K562 treated with DMSO at 1 percent for 24 hours (cell line): ENCODE results near the gene GAL. TPM values are rescaled to one million over a fixed set of nuclear protein-coding genes. Genes with fewer than 3 reads are reported as not detected.

Experiments
- total RNA-seq: library from RNA; unstranded; fragments of 300-600 nt; gene quantifications from 2 replicates; pipeline ENCODE4 v1.2.3, GENCODE V29; 2022; ENCODE audit warnings: low read depth; ENCODE audit not compliant: insufficient read depth

Gene GAL, protein sequence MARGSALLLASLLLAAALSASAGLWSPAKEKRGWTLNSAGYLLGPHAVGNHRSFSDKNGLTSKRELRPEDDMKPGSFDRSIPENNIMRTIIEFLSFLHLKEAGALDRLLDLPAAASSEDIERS
- 11.7 and 13.8 TPM in 2 replicates for total RNA-seq

DNA sequence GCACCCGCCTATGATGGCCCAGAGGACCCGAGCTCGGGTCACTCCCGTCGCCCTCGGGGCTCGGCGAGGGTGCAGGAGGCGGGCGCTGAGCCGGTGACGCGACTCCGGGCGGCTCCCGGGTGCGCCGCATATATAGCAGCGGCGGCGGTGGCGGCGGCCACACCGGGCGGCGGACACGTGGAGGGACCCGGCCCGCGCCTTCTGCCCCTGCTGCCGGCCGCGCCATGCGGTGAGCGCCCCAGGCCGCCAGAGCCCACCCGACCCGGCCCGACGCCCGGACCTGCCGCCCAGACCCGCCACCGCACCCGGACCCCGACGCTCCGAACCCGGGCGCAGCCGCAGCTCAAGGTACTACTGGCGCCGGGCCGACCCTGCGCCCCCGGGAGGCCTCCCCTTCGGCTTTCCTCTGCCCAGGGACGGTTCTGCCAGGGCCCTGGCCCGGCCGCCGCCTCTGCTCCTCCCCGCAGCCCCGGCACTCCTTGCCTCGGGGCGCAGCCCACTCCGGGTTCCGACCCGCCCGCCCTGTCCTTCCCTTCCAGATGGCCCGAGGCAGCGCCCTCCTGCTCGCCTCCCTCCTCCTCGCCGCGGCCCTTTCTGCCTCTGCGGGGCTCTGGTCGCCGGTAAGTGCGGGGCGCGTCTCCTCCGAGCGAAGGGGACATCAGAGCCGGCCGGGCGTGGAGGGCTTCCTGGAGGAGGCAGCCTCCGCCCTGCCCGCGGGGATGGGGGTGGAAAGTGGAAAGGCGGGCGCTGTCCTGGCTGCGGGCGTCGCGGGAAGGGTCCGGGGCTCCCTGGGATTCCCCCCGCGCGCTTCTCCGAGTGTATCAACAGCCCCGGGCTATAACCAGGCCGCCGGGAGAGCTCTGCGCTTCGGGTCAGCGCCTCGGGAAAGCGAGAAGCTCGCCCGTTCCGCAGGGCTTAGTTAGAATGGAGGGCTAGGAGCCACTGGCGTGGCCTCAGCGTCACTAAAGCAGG is at the start of gene GAL:
Gene GAL, plus strand, starts transcription at position 160 of the 972 bp plus-strand sequence. Its CDS starts 380 bp downstream, at position 540.

Other genes with a start within 250 kb of the GAL start
- gene PPP6R3, start 223.8 kb upstream of the GAL start, total RNA-seq, result 50.9 and 58.7 TPM in 2 replicates
- gene TESMIN, start 67.0 kb downstream of the GAL start, total RNA-seq, result 18.6 and 21.9 TPM in 2 replicates
- 8.9 and 11.9 TPM in 2 replicates for gene CPT1A, start 157.4 kb downstream of the GAL start, total RNA-seq
- 142 and 162 TPM in 2 replicates for gene MRPL21, start 219.3 kb downstream of the GAL start, total RNA-seq
- 17.0 and 17.3 TPM in 2 replicates for gene IGHMBP2, start 219.3 kb downstream of the GAL start, total RNA-seq